ENCODE measurements around the gene PRKCE. TPM values are rescaled to one million over a fixed set of nuclear protein-coding genes. Genes with fewer than 3 reads are reported as not detected.

PRKCE gene
- total RNA-seq, 1 donor from 2014 or later: 21.0 TPM

DNA sequence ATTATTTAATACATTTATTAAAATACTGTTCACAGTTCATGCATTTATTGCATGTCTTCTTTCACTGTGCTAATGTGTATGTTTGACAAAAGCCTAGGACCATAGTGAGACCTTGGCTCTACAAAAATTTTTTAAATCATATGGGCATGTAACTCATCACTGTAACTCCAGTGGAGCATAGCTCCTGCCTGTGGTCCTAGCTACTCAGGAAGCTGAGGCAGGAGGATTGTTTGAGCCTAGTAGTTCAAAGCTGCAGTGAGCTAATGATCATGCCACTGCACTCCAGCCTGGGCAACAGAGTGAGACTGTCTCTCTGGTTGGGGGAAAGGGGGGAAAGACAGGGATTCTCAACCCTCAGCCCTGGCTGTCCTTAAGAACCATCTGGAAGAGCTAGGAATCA is 137.8 kb downstream of the PRKCE start:
- H3K27me3 ChIP-seq (ENCODE audit: control insufficient read depth, insufficient read depth, low read length): no peaks in the 10 kb centered on the region
- DNase-seq (ENCODE audit: low read depth): no peak
- H3K4me3 ChIP-seq (ENCODE audit: low read depth, low read length): no peak overlapping the region
- no peaks in the 10 kb centered on the region for H3K36me3 ChIP-seq (ENCODE audit: control insufficient read depth, insufficient read depth, low read length)
- TF ChIP-seq, protein P1, sequence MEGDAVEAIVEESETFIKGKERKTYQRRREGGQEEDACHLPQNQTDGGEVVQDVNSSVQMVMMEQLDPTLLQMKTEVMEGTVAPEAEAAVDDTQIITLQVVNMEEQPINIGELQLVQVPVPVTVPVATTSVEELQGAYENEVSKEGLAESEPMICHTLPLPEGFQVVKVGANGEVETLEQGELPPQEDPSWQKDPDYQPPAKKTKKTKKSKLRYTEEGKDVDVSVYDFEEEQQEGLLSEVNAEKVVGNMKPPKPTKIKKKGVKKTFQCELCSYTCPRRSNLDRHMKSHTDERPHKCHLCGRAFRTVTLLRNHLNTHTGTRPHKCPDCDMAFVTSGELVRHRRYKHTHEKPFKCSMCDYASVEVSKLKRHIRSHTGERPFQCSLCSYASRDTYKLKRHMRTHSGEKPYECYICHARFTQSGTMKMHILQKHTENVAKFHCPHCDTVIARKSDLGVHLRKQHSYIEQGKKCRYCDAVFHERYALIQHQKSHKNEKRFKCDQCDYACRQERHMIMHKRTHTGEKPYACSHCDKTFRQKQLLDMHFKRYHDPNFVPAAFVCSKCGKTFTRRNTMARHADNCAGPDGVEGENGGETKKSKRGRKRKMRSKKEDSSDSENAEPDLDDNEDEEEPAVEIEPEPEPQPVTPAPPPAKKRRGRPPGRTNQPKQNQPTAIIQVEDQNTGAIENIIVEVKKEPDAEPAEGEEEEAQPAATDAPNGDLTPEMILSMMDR (IDR thresholded peaks at IDR 0.05; ENCODE audit: insufficient read depth, low read length, poor library complexity, severe bottlenecking): no peak

DNA sequence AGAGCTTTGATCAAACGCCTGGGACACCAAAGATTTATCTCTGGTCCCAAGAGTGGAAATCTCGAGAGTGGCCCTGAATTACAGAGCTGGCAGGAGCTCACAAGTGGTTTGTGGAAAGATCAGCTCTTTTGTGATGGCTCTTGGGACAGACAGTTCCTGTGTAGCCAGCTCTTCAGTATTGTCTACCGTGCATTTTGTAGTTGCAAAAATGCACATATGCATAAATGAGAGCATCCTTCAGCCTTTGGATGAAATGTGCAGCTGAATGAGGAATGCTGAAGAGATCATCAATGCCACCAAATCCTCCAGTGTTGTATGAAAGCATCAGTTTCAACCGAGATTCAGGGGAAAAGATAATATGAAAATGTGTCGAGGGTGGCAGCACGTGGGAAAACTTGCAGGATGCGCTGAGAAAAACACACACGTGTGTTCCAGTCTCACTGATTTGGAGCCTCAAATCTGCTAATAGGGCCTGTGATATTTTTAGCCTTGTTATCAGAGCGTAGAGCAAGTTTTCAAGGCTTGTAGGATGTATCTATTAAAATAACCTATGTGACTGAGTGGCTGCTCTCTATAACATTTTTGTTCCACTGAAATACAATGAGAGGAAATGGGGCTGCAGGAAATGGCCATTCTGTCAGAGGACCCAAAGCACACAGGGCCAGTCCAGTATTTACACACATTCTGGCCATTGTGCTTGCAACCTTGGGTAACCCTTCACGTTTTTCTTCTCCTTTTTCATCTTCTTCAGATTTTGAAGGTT is 138.7 kb downstream of the PRKCE start:
- no peak overlapping the region for H3K4me3 ChIP-seq (ENCODE audit: low read depth, low read length)
- H3K36me3 ChIP-seq (ENCODE audit: control insufficient read depth, insufficient read depth, low read length): no peaks in the 10 kb centered on the region
- no peaks in the 10 kb centered on the region for H3K27me3 ChIP-seq (ENCODE audit: control insufficient read depth, insufficient read depth, low read length)
- TF ChIP-seq, protein P1 (IDR thresholded peaks at IDR 0.05; ENCODE audit: insufficient read depth, low read length, poor library complexity, severe bottlenecking): no peak
- DNase-seq (ENCODE audit: low read depth): no peak

DNA sequence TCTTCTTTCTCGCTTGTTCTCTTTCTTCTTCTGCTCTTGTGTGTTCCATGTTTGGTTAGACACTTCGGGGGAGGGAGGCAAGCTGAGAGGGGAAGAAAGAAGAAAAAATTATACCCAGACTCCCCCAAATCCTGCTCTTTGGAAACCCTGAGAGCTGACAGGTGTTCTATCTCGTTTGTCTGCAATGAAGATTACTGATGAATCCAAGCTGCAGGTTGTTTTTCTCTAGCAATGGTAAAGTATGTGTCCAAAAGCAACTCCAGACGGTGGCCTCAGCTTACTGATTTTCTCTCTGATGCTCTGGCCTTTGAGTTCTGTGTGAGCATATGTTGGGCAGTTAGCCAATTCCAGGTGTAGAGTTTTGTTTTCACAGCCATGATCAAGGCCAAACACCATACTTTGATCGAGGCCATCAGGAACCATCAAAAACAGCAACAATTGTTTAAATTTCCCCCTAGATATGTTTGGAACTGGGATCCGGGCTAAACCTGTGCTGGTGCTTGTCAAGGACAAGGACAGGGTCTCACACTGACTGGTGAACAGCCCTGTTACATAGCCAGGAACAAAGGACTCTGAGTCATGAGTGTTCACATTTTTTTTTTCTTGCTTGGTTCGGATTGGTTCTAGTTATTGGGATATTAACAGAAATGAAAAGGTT is 142.0 kb downstream of the PRKCE start:
- DNase-seq (ENCODE audit: low read depth): no peak
- TF ChIP-seq, protein P1 (IDR thresholded peaks at IDR 0.05; ENCODE audit: insufficient read depth, low read length, poor library complexity, severe bottlenecking): no peak
- Histone ChIP-seq H3K4me3 (ENCODE audit: low read depth, low read length) (no peak overlapping the region), H3K36me3 (ENCODE audit: control insufficient read depth, insufficient read depth, low read length) (no peaks in the 10 kb centered on the region), H3K27me3 (ENCODE audit: control insufficient read depth, insufficient read depth, low read length) (no peaks in the 10 kb centered on the region)

DNA sequence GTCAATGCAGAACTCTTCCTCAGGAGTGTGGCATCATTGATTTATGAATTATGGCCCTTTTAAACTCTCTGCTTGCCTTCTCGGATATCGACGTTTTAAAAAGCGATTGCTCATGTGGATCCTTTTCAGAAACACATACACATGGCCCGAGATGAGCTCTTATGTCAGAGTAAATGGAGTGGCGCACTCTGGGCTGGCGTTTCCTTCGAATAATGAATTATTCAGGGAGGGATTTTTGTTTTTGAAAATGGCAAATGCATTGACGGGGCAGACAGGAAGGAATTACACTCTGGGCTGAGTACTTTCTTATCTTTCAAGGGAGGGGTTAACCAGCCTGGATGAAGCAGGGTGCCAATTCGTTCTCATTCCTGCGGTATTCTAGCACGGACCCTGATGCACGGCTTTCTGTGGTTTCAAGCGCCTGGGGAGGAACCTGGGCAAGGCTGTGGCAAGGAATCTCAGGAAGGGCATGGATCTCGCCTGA is 142.7 kb downstream of the PRKCE start:
- H3K27me3 ChIP-seq (ENCODE audit: control insufficient read depth, insufficient read depth, low read length): no peaks in the 10 kb centered on the region
- no peak for DNase-seq (ENCODE audit: low read depth)
- H3K4me3 ChIP-seq (ENCODE audit: low read depth, low read length): no peak overlapping the region
- TF ChIP-seq, protein P1 (IDR thresholded peaks at IDR 0.05; ENCODE audit: insufficient read depth, low read length, poor library complexity, severe bottlenecking): no peak
- H3K36me3 ChIP-seq (ENCODE audit: control insufficient read depth, insufficient read depth, low read length): no peaks in the 10 kb centered on the region

DNA sequence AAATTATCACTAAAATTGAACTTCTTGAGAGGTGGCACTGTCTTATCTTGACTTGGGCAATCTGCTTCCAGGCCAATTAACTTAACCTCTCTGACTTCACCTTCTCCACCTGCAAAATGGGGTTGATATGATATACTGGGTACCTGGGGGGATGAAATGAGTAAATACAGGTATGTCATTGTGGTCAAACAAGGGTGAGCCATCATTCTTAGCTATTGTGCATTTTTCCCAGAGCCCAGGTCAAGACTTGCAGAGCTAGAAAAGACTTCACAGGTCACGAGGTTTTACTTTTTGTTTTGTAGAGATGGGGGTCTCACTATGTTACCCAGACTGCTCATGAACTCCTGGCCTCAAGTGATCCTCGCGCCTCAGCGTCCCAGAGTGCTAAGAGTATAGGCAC is 145.0 kb downstream of the PRKCE start:
- Histone ChIP-seq H3K36me3 (ENCODE audit: control insufficient read depth, insufficient read depth, low read length) (no peaks in the 10 kb centered on the region), H3K27me3 (ENCODE audit: control insufficient read depth, insufficient read depth, low read length) (no peaks in the 10 kb centered on the region), H3K4me3 (ENCODE audit: low read depth, low read length) (no peak overlapping the region)
- TF ChIP-seq, protein P1 (IDR thresholded peaks at IDR 0.05; ENCODE audit: insufficient read depth, low read length, poor library complexity, severe bottlenecking): no peak
- no peak for DNase-seq (ENCODE audit: low read depth)
